IMR-90 (cell line): ENCODE measurements around the gene PCBP4. TPM values are rescaled to one million over a fixed set of nuclear protein-coding genes. Genes with fewer than 3 reads are reported as not detected.

ENCODE experiments used
- ATAC-seq: fragments of 200-7000 bp; cut with Tn5 transposase; 2 replicates; pipeline ENCODE4 v1.9.1; 2020; ENCODE audit warnings: low read depth, mild to moderate bottlenecking, moderate library complexity
- BruUV-seq: library from RNA; stranded (reverse); fragments of 400-500 nt; replicated peaks from 2 replicates; lab custom pipeline; 2021; lab: Mats Ljungman, UMichigan
- CTCF ChIA-PET: fragments of 300-600 bp; formaldehyde crosslinking; extraction: SDS; loops from one replicate; lab custom pipeline; 2021; ENCODE audit warnings: antibody characterized with exemption; lab: Yijun Ruan, JAX
- POLR2A ChIA-PET: fragments of 300-600 bp; sonication (Branson Sonifier 250); formaldehyde crosslinking; loops from one replicate; lab custom pipeline; 2022; ENCODE audit warnings: antibody characterized with exemption; ENCODE audit not compliant: unreplicated experiment; lab: Charles Lee
- DNase-seq: peaks from one replicate; pipeline ENCODE4 v3.0.0; 2013
- H2AFZ ChIP-seq: replicated peaks from 2 replicates; pipeline ENCODE3; 2013; ENCODE audit warnings: low read length, mild to moderate bottlenecking; ENCODE audit not compliant: poor library complexity
- H2AK5ac ChIP-seq: 2 replicates; pipeline ENCODE4 v1.6.1; 2013; ENCODE audit warnings: low read depth, low read length, inconsistent platforms
- H2AK9ac ChIP-seq: replicated peaks from 2 replicates; pipeline ENCODE3; 2013; ENCODE audit warnings: mild to moderate bottlenecking, low read depth, low read length, moderate library complexity; ENCODE audit not compliant: poor library complexity
- H2BK120ac ChIP-seq: 2 replicates; pipeline ENCODE4 v1.6.1; 2013; ENCODE audit warnings: low read depth, low read length, inconsistent platforms
- H2BK15ac ChIP-seq: 3 replicates; pipeline ENCODE4 v1.6.1; 2013; ENCODE audit warnings: low read depth, low read length, inconsistent platforms
- H2BK20ac ChIP-seq: 2 replicates; pipeline ENCODE4 v1.6.1; 2013; ENCODE audit warnings: low read depth, mild to moderate bottlenecking, inconsistent platforms, low read length, moderate library complexity
- H2BK5ac ChIP-seq: 2 replicates; pipeline ENCODE4 v1.6.1; 2013; ENCODE audit warnings: mild to moderate bottlenecking, low read depth, low read length, inconsistent platforms; ENCODE audit not compliant: poor library complexity, severe bottlenecking
- H3K14ac ChIP-seq: replicated peaks from 2 replicates; pipeline ENCODE4 v1.6.1; 2013; ENCODE audit warnings: low read depth, low read length, inconsistent platforms
- H3K18ac ChIP-seq: 2 replicates; pipeline ENCODE4 v1.6.1; 2013; ENCODE audit warnings: low read depth, low read length, control low read depth
- H3K23ac ChIP-seq: 2 replicates; pipeline ENCODE4 v1.6.1; 2013; ENCODE audit warnings: low read depth, low read length, inconsistent platforms
- H3K27ac ChIP-seq: 2 replicates; pipeline ENCODE4 v1.5.1; 2013; ENCODE audit warnings: mild to moderate bottlenecking, control low read depth, low read length; ENCODE audit not compliant: insufficient read depth
- H3K27me3 ChIP-seq: 2 replicates; pipeline ENCODE4 v1.6.1; 2013; ENCODE audit warnings: low read length; ENCODE audit not compliant: control insufficient read depth, insufficient read depth
- H3K36me3 ChIP-seq: 2 replicates; pipeline ENCODE4 v1.6.1; 2013; ENCODE audit warnings: low read length, mixed read lengths; ENCODE audit not compliant: control insufficient read depth, insufficient read depth
- H3K4ac ChIP-seq: 2 replicates; pipeline ENCODE4 v1.6.1; 2013; ENCODE audit warnings: low read depth, low read length, inconsistent platforms
- H3K4me1 ChIP-seq: 2 replicates; pipeline ENCODE4 v1.6.1; 2013; ENCODE audit warnings: low read length, mixed read lengths; ENCODE audit not compliant: control insufficient read depth, insufficient read depth
- H3K4me2 ChIP-seq: 2 replicates; pipeline ENCODE4 v1.6.1; 2013; ENCODE audit warnings: low read depth, mild to moderate bottlenecking, control low read depth, low read length, moderate library complexity
- H3K4me3 ChIP-seq: 2 replicates; pipeline ENCODE4 v1.5.1; 2013; ENCODE audit warnings: low read depth, mild to moderate bottlenecking, control low read depth, low read length, moderate library complexity; ENCODE audit not compliant: insufficient read depth
- H3K56ac ChIP-seq: 2 replicates; pipeline ENCODE4 v1.6.1; 2013; ENCODE audit warnings: low read length, inconsistent platforms; ENCODE audit not compliant: insufficient read depth; ENCODE audit errors: extremely low read depth
- H3K79me1 ChIP-seq, 2 experiments: 2 replicates each; pipeline ENCODE4 v1.6.1; 2013; ENCODE audit warnings: low read length in 2 of 2, inconsistent platforms in 1 of 2, low read depth in 1 of 2
- H3K9ac ChIP-seq: 2 replicates; pipeline ENCODE4 v1.6.1; 2013; ENCODE audit warnings: low read depth, low read length, control low read depth
- H3K9me1 ChIP-seq: 2 replicates; pipeline ENCODE4 v1.6.1; 2013; ENCODE audit warnings: low read length, inconsistent platforms; ENCODE audit not compliant: insufficient read depth
- H3K9me3 ChIP-seq: 2 replicates; pipeline ENCODE4 v1.6.1; 2013; ENCODE audit warnings: low read length; ENCODE audit not compliant: control insufficient read depth, insufficient read depth
- H4K20me1 ChIP-seq: 2 replicates; pipeline ENCODE4 v1.6.1; 2013; ENCODE audit warnings: low read length, inconsistent platforms; ENCODE audit not compliant: insufficient read depth
- H4K5ac ChIP-seq: 2 replicates; pipeline ENCODE4 v1.6.1; 2013; ENCODE audit warnings: mild to moderate bottlenecking, low read depth, low read length, control low read depth
- H4K8ac ChIP-seq, 2 experiments: 2 replicates each; pipeline ENCODE4 v1.6.1; 2013; ENCODE audit warnings: low read depth in 2 of 2, low read length in 2 of 2, control low read depth in 1 of 2, inconsistent platforms in 1 of 2
- H4K91ac ChIP-seq: 2 replicates; pipeline ENCODE4 v1.6.1; 2013; ENCODE audit warnings: low read depth, low read length, inconsistent platforms; ENCODE audit not compliant: insufficient read depth
- BHLHE40 ChIP-seq: fragments of 150-350 bp; IDR thresholded peaks from 2 replicates; pipeline ENCODE4 v1.6.1; 2016; ENCODE audit warnings: mild to moderate bottlenecking, low read depth, low read length
- CEBPB ChIP-seq: IDR thresholded peaks from 2 replicates; pipeline ENCODE4 v1.6.1; 2012; ENCODE audit warnings: low read depth, low read length, improper control_type of control experiment
- CHD1 ChIP-seq: IDR thresholded peaks from 2 replicates; pipeline ENCODE4 v1.6.1; 2012; ENCODE audit warnings: low read depth, low read length, improper control_type of control experiment
- FOS ChIP-seq: fragments of 150-350 bp; IDR thresholded peaks from 2 replicates; pipeline ENCODE4 v1.6.1; 2016; ENCODE audit warnings: low read depth, low read length
- MAFK ChIP-seq: IDR thresholded peaks from 2 replicates; pipeline ENCODE4 v1.6.1; 2012; ENCODE audit warnings: low read depth, low read length, improper control_type of control experiment
- MAZ ChIP-seq: IDR thresholded peaks from 2 replicates; pipeline ENCODE4 v1.6.1; 2012; ENCODE audit warnings: low read depth, mild to moderate bottlenecking, low read length, improper control_type of control experiment, moderate library complexity, borderline replicate concordance
- MXI1 ChIP-seq: IDR thresholded peaks from 2 replicates; pipeline ENCODE4 v1.6.1; 2012; ENCODE audit warnings: low read depth, mild to moderate bottlenecking, low read length, moderate library complexity, borderline replicate concordance
- NFE2L2 ChIP-seq: fragments of 150-350 bp; IDR thresholded peaks from 2 replicates; pipeline ENCODE4 v1.6.1; 2016; ENCODE audit warnings: low read depth, mild to moderate bottlenecking, low read length
- POLR2A ChIP-seq: IDR thresholded peaks from 2 replicates; pipeline ENCODE4 v1.6.1; 2012; ENCODE audit warnings: mild to moderate bottlenecking, low read depth, low read length
- RAD21 ChIP-seq: IDR thresholded peaks from 2 replicates; pipeline ENCODE4 v1.6.1; 2012; ENCODE audit warnings: low read length, improper control_type of control experiment
- RCOR1 ChIP-seq: IDR thresholded peaks from 2 replicates; pipeline ENCODE4 v1.6.1; 2012; ENCODE audit warnings: mild to moderate bottlenecking, low read length, improper control_type of control experiment; ENCODE audit not compliant: insufficient replicate concordance
- RFX5 ChIP-seq: IDR thresholded peaks from 2 replicates; pipeline ENCODE4 v1.8.0; 2012; ENCODE audit warnings: low read depth, mild to moderate bottlenecking, low read length, moderate library complexity
- SMC3 ChIP-seq: fragments of 150-350 bp; IDR thresholded peaks from 2 replicates; pipeline ENCODE4 v1.6.1; 2016; ENCODE audit warnings: low read depth, mild to moderate bottlenecking, antibody characterized with exemption, low read length, moderate library complexity
- WGBS, 2 experiments: methylation state at CpG; one replicate each; pipeline versions ENCODE4 v1.1.5 to v1.1.7; 2013; ENCODE audit warnings: missing lambda C conversion rate in 2 of 2; ENCODE audit not compliant: insufficient read length in 1 of 2; ENCODE audit errors: extremely low coverage in 2 of 2; 5-methylcytosine and 5-hydroxymethylcytosine counted together
- dilution Hi-C: fragments of 300-500 bp; cut with HindIII; formaldehyde crosslinking; loops from one replicate; pipeline ENCODE4 v1.14.3; 2018; ENCODE audit warnings: low sequenced_read_pairs; ENCODE audit not compliant: unreplicated experiment
- in situ Hi-C: fragments of 300-500 bp; cut with MboI; formaldehyde crosslinking; loops from 3 replicates; pipeline ENCODE4 v1.14.3; 2019; ENCODE audit warnings: low sequenced_read_pairs, inconsistent platforms, mixed read lengths
- intact Hi-C: fragments of 100-400 bp; cut with micrococcal nuclease; formaldehyde crosslinking; loops from 2 replicates; pipeline ENCODE4 v1.10.0; 2022
- polyA plus RNA-seq, 3 experiments: library from polyadenylated mRNA; depleted of rRNA; stranded (reverse); fragments of >200 nt; gene quantifications; 2 replicates each; pipeline ENCODE4 v1.2.3, GENCODE V29; 2012; ENCODE audit warnings: low replicate concordance in 1 of 3
- total RNA-seq: library from RNA; depleted of rRNA; stranded (reverse); fragments of >200 nt; gene quantifications from 2 replicates; pipeline ENCODE4 v1.2.3, GENCODE V29; 2012
- TF ChIP-seq, protein P1 (sequence below): conservative IDR thresholded peaks from 2 replicates; pipeline ENCODE4 v1.5.1; 2012; ENCODE audit warnings: mild to moderate bottlenecking, low read depth, low read length, improper control_type of control experiment
- TF ChIP-seq, protein P2 (sequence below): fragments of 150-350 bp; IDR thresholded peaks from 2 replicates; pipeline ENCODE4 v1.6.1; 2016; ENCODE audit warnings: low read depth, mild to moderate bottlenecking, low read length, moderate library complexity, borderline replicate concordance

PCBP4 gene
- total and polyA plus RNA-seq, 2 of the 4 experiments (the other 2 are of a cell fraction), result 70.8 to 110 TPM

DNA sequence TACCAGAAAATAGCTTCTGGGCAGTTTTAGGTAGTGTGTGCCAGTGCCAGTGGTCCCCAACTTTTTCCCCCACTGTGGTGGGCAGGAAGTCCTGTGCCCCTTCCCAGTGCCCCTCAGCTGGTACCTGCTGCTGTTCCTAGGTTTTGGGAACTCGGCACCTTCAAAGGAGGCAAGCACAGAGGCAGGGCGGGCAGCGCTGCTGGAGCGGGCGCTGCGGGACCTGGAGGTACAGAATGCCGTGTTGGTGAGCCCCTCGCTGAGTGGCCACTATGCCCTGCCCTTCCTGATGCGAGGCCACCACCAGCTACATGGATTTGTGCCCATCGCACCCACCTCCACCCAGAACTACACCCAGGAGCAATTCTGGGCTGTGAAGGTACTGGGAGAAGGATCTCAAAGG lies 13.0 kb upstream of the PCBP4 start:
- H4K91ac ChIP-seq, result no peak overlapping the region
- no peak overlapping the region for H2AFZ ChIP-seq
- no peak overlapping the region; the same call in 1 of the 2 replicates for H2AK5ac ChIP-seq
- BruUV-seq, result no TSS peak
- no peak for ATAC-seq
- H3K27me3 ChIP-seq, result no peaks in the 10 kb centered on the region
- H3K4ac ChIP-seq, result no peak overlapping the region
- no peak overlapping the region for H3K56ac ChIP-seq
- H3K36me3 ChIP-seq, result no peaks in the 10 kb centered on the region
- H3K4me3 ChIP-seq, result no peak overlapping the region
- peaks cover 7% of the 10 kb centered on the region for H4K20me1 ChIP-seq
- no CpG with 5 or more reads among the region's 10 CpGs for WGBS, 2 experiments
- no peak overlapping the region for H2BK5ac ChIP-seq
- H3K23ac ChIP-seq, result no peak overlapping the region
- no peak for DNase-seq
- in situ Hi-C loops, result no loop called here
- dilution Hi-C loops, result no loop called here
- H2AK9ac ChIP-seq, result no peak overlapping the region
- no peak for TF ChIP-seq RCOR1
- TF ChIP-seq, protein P1, sequence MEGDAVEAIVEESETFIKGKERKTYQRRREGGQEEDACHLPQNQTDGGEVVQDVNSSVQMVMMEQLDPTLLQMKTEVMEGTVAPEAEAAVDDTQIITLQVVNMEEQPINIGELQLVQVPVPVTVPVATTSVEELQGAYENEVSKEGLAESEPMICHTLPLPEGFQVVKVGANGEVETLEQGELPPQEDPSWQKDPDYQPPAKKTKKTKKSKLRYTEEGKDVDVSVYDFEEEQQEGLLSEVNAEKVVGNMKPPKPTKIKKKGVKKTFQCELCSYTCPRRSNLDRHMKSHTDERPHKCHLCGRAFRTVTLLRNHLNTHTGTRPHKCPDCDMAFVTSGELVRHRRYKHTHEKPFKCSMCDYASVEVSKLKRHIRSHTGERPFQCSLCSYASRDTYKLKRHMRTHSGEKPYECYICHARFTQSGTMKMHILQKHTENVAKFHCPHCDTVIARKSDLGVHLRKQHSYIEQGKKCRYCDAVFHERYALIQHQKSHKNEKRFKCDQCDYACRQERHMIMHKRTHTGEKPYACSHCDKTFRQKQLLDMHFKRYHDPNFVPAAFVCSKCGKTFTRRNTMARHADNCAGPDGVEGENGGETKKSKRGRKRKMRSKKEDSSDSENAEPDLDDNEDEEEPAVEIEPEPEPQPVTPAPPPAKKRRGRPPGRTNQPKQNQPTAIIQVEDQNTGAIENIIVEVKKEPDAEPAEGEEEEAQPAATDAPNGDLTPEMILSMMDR, result no peak
- no peak for TF ChIP-seq SMC3
- TF ChIP-seq MAFK, result no peak
- no peak for TF ChIP-seq POLR2A
- TF ChIP-seq NFE2L2, result no peak
- TF ChIP-seq, protein P2, sequence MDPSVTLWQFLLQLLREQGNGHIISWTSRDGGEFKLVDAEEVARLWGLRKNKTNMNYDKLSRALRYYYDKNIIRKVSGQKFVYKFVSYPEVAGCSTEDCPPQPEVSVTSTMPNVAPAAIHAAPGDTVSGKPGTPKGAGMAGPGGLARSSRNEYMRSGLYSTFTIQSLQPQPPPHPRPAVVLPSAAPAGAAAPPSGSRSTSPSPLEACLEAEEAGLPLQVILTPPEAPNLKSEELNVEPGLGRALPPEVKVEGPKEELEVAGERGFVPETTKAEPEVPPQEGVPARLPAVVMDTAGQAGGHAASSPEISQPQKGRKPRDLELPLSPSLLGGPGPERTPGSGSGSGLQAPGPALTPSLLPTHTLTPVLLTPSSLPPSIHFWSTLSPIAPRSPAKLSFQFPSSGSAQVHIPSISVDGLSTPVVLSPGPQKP, result no peak
- TF ChIP-seq CEBPB, result no peak
- TF ChIP-seq CHD1, result no peak
- no peak for TF ChIP-seq RFX5
- TF ChIP-seq MAZ, result no peak
- no peak for TF ChIP-seq MXI1
- no peak for TF ChIP-seq BHLHE40
- no peak for TF ChIP-seq RAD21
- TF ChIP-seq FOS, result no peak
- ChIA-PET CTCF (no interaction called here), POLR2A (no interaction called here)
- no peak overlapping the region for H3K18ac ChIP-seq
- no peak overlapping the region for H4K5ac ChIP-seq
- no peak overlapping the region for H2BK120ac ChIP-seq
- H3K79me1 ChIP-seq, result peaks cover 5 to 45% of the 10 kb centered on the region in 2 experiments; a peak in 3 of 4 replicates
- no peaks in the 10 kb centered on the region for H3K9me3 ChIP-seq
- peaks cover 11% of the 10 kb centered on the region for H3K9me1 ChIP-seq
- peaks cover 16% of the 10 kb centered on the region for H3K4me1 ChIP-seq
- no peak overlapping the region for H3K9ac ChIP-seq
- H3K4me2 ChIP-seq, result no peak overlapping the region
- H3K14ac ChIP-seq, result no peak overlapping the region
- intact Hi-C loops, result no loop called here
- H4K8ac ChIP-seq, result no peak overlapping the region
- H3K27ac ChIP-seq, result no peak overlapping the region
- no peak overlapping the region for H2BK15ac ChIP-seq
- H2BK20ac ChIP-seq, result no peak overlapping the region
